GM12878 (cell line): ENCODE results near the gene MVB12B. TPM values are rescaled to one million over a fixed set of nuclear protein-coding genes. Genes with fewer than 3 reads are reported as not detected.

ENCODE experiments used
- ETV6 ChIP-seq, 2 experiments: fragments of 450-650 bp in 1 of 2; IDR thresholded peaks in 1 of 2; conservative IDR thresholded peaks in 1 of 2; 2 replicates each; pipeline ENCODE4 v1.6.1; 2014; ENCODE audit warnings: antibody characterized with exemption in 1 of 2, borderline replicate concordance in 1 of 2, low read depth in 1 of 2, mild to moderate bottlenecking in 1 of 2, moderate library complexity in 1 of 2
- MYC ChIP-seq: IDR thresholded peaks from 2 replicates; pipeline ENCODE4 v1.6.1; 2011; ENCODE audit warnings: mild to moderate bottlenecking, low read length, moderate library complexity, inconsistent platforms; ENCODE audit not compliant: insufficient read depth, insufficient replicate concordance, insufficient read length, severe bottlenecking
- NR2C1 ChIP-seq: fragments of 450-650 bp; IDR thresholded peaks from 2 replicates; pipeline ENCODE4 v1.6.1; 2017; ENCODE audit warnings: antibody characterized with exemption, mild to moderate bottlenecking, moderate library complexity
- NR2F1 ChIP-seq: fragments of 450-650 bp; conservative IDR thresholded peaks from 2 replicates; pipeline ENCODE4 v1.6.1; 2017; ENCODE audit warnings: mild to moderate bottlenecking
- SP1 ChIP-seq: IDR thresholded peaks from one replicate; pipeline ENCODE4 v1.6.1; 2011; ENCODE audit warnings: low read depth, low read length
- polyA plus RNA-seq, 11 experiments: library from polyadenylated mRNA; depleted of rRNA in 4 of 11; unstranded in 6 of 11; stranded (reverse) in 5 of 11; fragments of >200 nt; fragmentation: Nextera tagmentation in 4 of 11; fragmentation: Illumina TruSeq in 1 of 11; extraction: Ambion mirVana in 4 of 11; extraction: Trizol in 1 of 11; gene quantifications; 1 replicate in 1 of 11; 2 replicates in 10 of 11; pipeline versions ENCODE4 v1.2.1 to v1.2.3, GENCODE V29; 2011 to 2016; ENCODE audit warnings: inconsistent platforms in 2 of 11, missing spikeins in 2 of 11, low read depth in 1 of 11
- total RNA-seq, 4 experiments: library from RNA; depleted of rRNA in 3 of 4; stranded (reverse); fragments of >200 nt in 3 of 4; fragmentation: Illumina TruSeq in 1 of 4; extraction: Trizol in 1 of 4; gene quantifications; 2 replicates each; pipeline versions ENCODE4 v1.2.1 to v1.2.3, GENCODE V29; 2013 to 2021
- TF ChIP-seq, protein P1 (sequence below): fragments of 450-650 bp; conservative IDR thresholded peaks from 2 replicates; pipeline ENCODE4 v1.6.1; 2017; ENCODE audit warnings: mild to moderate bottlenecking, moderate library complexity
- TF ChIP-seq, protein P2 (sequence below): fragments of 450-650 bp; IDR thresholded peaks from 2 replicates; pipeline ENCODE4 v1.6.1; 2017; ENCODE audit warnings: mild to moderate bottlenecking, low read depth, inconsistent platforms; ENCODE audit not compliant: poor library complexity, severe bottlenecking

The MVB12B gene
- total and polyA plus RNA-seq, 10 of the 15 experiments (the other 5 are each of a cell fraction or from before 2014, with no cell fraction given): 0.08 TPM; not detected in 9

DNA sequence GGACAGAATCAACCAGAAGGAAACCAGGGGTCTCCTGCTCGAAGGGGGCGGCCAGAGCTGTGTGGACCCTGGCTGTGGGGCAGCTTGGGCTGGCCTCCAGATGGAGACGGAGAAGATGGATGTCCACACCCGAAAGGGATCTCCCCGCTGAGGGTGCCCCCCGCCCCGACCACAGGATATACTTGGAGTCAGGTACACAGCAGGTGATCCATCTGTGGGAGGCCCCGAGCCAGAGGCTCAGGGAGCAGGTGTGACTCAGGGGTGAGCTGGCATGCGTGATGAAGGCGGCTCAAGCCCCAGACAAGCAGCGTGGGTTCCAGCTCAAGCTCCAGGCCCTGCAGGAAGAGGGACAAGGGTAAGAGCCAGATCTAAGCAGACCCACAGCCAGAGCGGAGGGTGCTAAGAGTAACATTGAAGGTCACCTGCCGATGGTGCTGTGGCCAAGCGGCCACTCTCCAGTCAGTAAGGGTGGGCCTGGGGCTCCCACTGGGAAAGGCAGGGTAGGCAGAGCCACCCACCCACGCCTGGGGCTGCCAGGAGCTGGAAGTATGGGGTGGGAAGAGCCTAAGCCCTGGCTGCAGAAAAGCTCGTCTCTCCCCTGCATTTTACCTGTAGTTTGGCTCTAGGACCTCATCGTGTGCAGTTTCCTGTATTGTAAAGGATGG, 30.6 kb upstream of the MVB12B start (continued):
- TF ChIP-seq, protein P1, sequence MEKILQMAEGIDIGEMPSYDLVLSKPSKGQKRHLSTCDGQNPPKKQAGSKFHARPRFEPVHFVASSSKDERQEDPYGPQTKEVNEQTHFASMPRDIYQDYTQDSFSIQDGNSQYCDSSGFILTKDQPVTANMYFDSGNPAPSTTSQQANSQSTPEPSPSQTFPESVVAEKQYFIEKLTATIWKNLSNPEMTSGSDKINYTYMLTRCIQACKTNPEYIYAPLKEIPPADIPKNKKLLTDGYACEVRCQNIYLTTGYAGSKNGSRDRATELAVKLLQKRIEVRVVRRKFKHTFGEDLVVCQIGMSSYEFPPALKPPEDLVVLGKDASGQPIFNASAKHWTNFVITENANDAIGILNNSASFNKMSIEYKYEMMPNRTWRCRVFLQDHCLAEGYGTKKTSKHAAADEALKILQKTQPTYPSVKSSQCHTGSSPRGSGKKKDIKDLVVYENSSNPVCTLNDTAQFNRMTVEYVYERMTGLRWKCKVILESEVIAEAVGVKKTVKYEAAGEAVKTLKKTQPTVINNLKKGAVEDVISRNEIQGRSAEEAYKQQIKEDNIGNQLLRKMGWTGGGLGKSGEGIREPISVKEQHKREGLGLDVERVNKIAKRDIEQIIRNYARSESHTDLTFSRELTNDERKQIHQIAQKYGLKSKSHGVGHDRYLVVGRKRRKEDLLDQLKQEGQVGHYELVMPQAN: no peak
- no peak for TF ChIP-seq ETV6 (conservative IDR thresholded peaks at IDR 0.05 in 1 of 2, IDR thresholded peaks at IDR 0.05 in 1 of 2; ENCODE audit: borderline replicate concordance in 1 of 2, low read depth in 1 of 2)
- no peak for TF ChIP-seq SP1
- no peak for TF ChIP-seq NR2F1
- no peak for TF ChIP-seq MYC
- no peak for TF ChIP-seq NR2C1
- TF ChIP-seq, protein P2, sequence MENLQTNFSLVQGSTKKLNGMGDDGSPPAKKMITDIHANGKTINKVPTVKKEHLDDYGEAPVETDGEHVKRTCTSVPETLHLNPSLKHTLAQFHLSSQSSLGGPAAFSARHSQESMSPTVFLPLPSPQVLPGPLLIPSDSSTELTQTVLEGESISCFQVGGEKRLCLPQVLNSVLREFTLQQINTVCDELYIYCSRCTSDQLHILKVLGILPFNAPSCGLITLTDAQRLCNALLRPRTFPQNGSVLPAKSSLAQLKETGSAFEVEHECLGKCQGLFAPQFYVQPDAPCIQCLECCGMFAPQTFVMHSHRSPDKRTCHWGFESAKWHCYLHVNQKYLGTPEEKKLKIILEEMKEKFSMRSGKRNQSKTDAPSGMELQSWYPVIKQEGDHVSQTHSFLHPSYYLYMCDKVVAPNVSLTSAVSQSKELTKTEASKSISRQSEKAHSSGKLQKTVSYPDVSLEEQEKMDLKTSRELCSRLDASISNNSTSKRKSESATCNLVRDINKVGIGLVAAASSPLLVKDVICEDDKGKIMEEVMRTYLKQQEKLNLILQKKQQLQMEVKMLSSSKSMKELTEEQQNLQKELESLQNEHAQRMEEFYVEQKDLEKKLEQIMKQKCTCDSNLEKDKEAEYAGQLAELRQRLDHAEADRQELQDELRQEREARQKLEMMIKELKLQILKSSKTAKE: no peak
